ENCODE measurements around the gene MAP4K3.

GRCh38 chr2:39218391-39218790, 218.7 kb downstream of the MAP4K3 start:
- TF ChIP-seq, protein P1, sequence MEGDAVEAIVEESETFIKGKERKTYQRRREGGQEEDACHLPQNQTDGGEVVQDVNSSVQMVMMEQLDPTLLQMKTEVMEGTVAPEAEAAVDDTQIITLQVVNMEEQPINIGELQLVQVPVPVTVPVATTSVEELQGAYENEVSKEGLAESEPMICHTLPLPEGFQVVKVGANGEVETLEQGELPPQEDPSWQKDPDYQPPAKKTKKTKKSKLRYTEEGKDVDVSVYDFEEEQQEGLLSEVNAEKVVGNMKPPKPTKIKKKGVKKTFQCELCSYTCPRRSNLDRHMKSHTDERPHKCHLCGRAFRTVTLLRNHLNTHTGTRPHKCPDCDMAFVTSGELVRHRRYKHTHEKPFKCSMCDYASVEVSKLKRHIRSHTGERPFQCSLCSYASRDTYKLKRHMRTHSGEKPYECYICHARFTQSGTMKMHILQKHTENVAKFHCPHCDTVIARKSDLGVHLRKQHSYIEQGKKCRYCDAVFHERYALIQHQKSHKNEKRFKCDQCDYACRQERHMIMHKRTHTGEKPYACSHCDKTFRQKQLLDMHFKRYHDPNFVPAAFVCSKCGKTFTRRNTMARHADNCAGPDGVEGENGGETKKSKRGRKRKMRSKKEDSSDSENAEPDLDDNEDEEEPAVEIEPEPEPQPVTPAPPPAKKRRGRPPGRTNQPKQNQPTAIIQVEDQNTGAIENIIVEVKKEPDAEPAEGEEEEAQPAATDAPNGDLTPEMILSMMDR (IDR thresholded peaks at IDR 0.05; ENCODE audit: insufficient read depth, low read length), result no peak
- no peak for TF ChIP-seq POLR2AphosphoS5 (IDR thresholded peaks at IDR 0.05; ENCODE audit: low read depth)
- TF ChIP-seq REST (IDR thresholded peaks at IDR 0.05; ENCODE audit: insufficient replicate concordance, low read depth), result no peak
- TF ChIP-seq SPI1 (IDR thresholded peaks at IDR 0.05; ENCODE audit: borderline replicate concordance, low read depth), result no peak
- no peak for TF ChIP-seq GABPA (IDR thresholded peaks at IDR 0.05; ENCODE audit: low read depth)

All from HL-60 (cell line).